GF-D8 (cell line): Measurements from ENCODE around the gene DHCR24.

Experiments
- DNase-seq: peaks from one replicate; lab custom pipeline; 2025; lab: John Stamatoyannopoulos, UW

Gene DHCR24

DNA sequence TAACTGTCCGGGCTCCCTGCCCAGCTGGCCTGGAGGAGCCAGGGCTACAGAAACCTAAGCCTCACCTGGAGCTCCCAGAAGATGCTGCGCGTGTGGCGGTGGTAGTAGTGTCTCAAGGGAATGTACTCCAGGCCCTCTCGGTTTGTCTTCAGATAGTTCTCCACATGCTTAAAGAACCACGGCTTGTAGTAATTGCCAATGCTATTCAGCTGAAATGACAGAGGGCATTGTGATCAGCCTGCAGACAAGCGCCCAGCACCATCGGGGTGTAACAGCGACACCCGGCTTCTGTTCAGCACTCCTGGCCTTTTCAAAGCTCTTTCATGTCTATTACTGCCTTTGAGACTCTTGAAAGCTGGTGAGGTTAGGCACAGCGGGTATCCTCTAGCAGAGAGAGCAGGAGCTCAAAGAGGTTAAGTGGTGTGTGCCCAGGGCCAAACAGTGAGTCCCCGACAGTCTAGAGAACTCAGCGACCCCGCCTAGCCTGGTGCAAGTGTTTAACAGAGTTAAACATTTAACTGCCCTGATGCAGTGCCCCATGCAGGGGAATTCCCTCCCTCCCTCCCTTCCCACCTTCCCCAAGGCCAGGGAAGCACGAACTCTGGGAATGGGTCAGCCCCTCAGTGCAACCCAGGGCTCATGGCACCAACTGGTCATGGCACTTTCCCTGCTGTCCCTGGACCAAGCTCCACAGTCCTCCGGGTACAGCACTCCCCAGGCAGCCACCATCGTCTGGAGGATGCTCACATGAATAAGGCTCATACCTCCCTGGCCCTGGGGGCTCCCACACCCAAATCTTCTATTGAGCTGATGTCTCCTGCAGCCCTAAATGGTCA, 21.5 kb downstream of the DHCR24 start:
- DNase-seq: no peak

DNA sequence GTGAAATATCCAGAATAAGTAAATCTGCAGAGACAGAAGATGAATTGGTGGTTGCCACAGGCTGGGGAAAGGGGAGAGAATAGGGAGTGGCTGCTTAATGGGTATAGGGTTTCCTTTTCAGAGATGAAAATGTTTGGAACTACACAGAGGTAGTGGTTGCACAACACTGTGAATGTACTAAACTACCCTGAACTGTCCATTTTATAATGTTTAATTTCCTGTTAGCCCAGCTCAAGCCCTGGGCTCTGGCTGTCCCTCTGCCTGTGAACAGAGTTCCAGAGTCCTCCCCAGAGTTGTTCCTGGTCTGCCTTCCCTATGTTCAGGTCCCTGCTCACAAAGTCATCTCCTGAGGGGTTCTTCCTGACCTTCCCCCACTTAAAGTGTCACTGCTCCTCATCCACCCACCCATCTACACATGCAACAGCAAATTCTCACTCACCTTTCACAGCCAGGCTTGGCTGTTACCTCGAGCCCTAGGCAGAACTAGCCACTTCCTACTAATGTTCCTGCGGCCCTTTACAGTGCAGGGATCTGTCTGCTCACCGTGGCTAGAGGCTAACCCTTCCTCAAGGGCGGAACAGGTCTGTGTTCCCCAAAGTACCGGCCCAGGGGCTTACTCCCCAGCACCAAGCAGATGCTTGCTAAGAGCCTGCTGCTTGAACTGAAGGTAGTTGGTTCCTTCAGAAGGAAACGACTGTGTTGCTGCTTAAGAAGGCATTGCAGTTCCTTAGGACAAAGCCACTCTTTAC, 22.4 kb downstream of the DHCR24 start:
- no peak for DNase-seq

DNA sequence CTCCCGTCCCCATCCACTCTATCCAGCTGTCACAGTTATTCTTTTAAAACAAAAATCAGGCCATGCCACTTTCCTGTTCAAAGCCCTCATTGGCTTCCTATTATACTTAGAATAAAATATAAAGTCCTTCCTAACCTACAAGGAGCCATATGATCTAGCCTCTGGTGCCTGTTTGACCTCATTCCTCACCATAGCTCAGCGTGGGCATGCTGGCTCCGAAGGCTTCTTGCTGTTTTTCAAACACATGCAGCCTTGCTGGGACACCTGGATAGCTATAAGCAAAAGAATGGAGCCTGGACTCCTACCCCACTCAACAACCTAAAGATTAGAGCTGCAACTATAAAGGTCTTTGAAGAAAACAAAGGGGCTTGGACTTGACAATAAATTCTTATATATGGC, 23.7 kb downstream of the DHCR24 start:
- DNase-seq: no peak

DNA sequence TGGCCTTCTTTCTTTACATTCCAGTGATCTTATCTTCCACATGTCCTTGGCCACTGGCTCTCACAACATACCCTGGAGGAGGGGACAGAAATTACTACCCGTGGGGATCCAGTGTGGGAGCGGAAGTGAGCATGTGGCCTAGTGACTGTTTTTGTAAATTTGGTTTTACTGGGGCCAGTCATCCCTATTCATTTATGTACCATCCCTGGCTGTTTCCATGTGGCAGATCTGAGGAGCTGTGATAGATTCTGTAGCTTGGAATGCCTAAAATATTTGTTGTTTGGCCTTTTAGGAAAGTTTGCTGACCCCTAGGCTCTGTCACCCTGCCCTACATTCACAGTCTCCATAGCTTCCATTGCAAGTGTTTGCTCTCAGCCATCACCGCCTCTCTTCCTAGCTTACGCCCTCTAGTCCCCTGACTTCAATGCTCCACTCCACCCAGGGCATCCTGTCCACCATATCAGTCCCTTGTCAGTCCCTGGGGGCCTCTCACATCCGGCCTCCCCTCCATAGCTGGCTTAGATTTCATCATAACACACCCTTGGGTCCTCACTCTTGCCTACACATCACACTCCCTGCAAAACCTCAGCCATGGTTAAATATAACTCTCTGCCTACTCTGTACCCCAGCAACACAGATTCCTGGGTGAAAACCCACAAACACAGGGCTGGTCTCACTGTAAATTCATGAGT, 25.8 kb downstream of the DHCR24 start:
- no peak for DNase-seq

DNA sequence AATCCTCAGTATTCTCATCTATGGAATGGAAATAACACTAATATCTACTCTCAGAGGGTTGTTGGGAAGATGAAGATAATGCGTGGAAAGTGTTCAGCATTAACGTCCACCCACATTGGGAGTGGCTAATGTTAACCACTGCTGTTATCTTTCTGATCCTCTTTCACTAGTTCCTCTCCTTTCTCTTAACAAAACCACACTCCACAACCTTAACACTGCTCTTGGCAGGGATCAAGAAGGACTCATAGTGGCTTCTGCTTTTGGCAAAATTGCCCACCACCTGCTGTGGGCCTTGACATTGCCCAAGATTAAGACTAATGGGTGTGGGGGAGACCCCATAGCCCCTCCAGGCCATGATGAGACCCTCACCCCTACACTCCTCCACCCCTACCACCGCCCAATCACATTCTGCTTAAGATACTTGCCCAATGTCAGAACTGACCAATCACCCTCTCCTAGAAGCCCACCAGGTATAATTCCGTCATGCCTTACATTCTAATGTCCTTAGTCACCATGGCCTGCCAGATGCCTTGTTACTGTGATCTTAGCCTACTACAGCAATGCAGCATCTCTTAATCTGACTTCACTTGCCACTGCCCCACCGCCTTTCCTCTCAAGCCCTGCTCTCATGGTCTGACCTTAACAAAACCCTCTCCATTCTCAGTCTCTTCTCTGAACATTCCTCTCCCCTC, 27.1 kb downstream of the DHCR24 start:
- DNase-seq: peak; percentile 55

DNA sequence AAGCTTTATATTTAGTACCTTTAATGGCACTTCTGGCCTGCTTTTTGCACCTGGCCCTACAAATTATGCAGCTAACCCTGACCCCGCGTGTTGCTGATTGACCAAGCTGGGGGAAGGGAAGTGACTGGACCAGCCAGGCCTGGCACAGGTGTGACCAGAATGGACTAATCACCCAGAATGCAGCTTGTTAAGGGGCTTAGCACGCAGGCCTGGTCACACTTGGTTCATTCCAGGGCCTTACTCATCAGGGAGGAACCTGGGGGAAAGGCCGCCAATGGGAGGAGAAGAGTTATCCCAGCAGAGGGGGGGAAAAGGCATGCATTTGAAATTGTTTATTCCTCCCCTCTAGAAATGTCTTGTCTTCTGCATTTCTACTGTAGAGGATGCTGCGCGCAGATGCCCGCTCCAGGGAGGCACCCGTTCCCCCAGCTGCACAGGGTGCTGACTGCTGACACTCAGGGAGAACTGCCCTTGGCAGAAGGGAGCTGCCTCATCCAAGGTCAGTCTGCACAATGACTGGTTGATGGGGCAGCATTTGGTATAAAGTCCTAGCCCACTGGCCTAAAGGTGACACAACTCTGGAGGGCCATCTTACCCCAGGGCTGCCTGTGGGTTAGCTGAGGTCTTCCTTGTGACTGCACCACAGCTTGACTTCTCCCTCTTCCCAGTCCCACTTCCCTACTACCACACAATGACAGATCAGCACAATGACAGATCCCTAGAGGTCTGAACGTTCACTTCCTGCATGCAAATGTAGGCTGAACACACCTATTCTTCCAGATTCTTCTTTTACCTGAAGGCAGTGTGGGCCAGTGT, 29.0 kb downstream of the DHCR24 start:
- no peak for DNase-seq

DNA sequence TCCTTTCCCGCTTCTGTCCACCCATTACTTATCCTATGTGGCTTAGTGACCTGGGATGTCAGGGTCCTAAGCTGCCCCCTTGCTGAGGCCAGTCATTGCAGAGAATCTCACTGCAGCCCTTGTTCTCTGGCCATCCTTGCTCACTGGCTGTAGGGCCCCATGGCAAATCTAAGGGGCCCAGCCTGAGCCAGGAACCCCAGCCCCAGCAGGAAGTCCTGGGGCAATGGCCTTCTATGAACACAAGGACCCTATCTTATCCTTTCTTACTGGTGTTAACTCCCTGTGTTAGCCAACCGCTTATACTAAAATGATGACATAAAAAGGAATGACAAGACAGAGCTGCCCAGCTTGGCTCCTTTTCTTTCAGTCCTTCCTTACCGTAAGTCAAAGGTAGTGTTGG, 29.9 kb downstream of the DHCR24 start:
- DNase-seq: no peak

DNA sequence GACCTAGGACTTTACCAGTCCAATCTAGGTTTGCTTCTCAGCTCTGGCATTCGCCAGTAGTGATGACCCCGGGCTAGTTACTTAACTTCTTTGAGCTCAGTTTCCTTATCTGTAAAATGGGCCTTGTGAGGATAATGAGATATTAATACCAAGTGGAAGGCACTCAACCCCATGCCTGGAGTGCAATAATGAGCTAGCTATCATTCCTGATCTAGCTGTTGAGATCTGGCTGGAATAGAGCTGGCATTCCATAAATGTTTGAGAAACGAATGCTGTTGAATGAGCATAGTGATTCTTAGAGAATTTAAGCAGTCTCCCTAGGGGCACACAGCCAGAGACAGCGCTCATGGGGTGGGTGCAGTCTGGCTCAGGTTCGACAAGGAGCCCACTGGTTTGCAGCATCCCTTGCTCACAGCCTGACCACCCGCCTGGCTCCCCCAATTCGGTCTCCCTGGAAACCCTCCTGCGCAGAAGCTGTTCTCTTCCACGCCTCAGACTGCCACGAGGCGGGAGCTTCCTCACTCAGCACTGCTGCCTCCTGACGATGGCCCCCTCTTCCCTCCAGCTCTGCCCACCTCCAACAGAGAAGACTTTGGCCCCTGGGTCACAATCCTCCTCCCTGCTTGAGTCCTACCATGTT, 32.5 kb downstream of the DHCR24 start:
- DNase-seq: no peak

DNA sequence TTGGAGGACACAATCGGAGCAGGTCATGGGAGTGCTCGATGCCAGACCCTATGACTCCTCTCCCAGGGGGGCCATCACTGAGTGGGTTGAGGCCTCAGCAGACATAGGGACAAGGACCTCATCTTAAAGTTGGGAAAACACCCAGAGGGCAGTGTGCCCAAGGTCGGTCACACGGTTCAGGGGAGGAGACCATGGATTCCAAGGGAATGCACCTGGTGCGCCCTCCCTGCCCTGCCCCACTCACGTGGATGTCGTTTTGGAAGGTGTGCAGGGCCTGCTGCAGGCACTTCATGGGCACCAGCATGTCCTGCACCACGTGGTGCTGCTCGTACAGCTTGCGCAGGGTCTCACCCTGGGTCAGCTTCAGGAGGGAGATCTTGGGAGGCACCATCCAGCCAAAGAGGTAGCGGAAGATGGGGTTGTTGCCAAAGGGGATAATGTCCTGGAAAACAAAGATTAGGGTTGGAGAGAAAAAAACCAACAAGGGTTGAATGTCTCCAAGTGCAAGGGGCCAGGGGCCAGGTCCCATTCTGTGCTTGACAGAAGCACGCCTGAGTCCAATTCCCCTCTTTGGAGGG, 33.1 kb downstream of the DHCR24 start:
- DNase-seq: no peak

DNA sequence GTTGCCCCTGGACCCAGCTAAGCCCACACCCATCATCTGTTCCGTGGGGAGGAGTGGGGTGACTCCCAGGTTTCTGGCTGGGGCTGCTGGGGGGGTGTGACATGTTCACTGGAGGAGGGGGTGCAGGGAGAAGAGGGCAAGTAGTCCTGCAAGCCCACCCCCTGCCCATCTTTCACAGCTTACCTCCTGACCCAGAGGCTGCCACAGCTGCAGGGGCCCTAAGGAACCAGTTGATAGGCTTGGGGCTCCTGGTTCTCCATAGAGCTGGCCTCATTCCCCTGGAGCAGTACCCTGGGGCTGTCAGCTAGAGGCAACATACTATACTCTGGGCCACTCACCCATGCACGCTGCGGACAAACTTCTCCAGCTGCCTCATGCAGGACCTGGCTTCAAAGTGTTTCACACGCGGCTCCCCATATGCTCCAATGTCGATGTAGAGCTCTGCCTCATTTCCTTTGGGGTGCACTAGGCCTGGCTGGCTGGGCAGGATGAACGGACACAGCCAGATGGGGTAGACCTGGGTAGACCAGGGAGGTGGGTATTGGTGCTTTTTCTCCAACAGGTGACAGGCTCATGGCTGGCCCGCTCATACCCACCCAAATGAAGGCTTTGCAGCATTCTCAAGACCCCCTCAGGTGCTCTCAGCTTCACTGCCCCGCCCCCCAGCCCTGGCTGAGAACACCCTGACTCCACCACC, 33.8 kb downstream of the DHCR24 start:
- no peak for DNase-seq

DNA sequence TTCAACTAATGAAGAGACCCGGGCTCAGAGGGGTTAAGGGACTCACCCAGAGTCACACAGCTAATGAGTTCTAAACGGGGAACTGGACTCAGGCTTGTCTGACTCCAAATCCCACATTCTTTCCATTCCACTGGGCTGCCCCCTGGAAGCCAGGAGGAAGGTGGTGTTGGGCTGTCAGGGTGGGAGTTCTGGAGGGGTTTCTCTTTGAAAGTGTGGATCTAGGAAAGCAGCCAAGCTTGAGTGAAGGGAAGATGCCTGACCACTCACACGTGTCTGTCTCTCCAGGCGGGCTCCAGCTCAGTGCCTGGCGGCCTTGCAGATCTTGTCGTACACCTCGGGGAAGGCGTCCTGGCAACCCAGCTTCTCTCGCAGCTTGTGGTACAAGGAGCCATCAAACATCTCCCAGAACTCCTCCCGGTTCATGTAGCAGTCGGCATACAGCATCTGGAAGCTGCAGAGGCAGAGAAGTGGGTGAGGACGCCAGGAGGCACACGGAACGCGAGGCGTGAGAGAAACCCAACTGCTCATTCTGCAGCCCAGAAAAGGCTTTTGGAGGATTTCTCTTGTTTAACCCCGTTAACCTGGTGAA, 35.0 kb downstream of the DHCR24 start:
- DNase-seq: no peak

DNA sequence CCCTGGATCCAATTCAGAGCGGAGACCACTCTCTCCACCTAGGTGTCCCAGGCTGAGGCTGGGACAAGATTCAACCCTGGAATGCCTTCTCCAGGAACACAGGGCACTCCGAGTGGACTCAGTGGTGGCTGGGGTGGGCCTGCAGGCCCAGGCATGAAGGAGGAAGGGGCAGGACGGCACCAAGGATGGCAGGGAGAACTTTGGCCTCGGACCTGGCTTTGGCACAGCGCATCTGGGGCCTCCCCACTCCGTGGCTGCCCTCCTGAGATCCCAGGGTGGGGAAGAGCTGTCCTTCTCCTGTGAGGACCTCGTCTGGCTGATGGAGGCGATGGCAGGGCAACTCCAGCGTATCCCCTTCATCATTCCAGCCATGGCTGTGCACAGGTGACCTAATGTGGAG, 35.6 kb downstream of the DHCR24 start:
- no peak for DNase-seq

DNA sequence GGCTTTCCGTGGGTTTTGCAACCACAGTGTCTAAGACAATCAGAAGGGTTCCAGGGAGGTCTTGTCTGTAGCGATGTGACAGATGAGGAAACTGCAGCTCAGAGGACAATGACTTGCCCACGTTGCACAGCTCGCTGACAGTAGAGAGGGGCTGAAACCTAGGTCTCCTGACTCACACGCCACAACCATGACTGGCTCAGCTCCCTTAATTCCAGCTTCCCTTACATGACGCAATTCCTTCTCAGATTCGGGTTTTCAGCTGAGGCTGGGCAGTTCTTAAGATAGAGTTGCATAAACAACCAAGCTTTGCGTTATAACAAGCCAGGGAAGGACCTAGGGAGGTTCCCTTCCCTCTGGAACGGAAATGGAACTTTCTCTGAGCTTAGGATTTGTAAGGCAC, 36.3 kb downstream of the DHCR24 start:
- no peak for DNase-seq

DNA sequence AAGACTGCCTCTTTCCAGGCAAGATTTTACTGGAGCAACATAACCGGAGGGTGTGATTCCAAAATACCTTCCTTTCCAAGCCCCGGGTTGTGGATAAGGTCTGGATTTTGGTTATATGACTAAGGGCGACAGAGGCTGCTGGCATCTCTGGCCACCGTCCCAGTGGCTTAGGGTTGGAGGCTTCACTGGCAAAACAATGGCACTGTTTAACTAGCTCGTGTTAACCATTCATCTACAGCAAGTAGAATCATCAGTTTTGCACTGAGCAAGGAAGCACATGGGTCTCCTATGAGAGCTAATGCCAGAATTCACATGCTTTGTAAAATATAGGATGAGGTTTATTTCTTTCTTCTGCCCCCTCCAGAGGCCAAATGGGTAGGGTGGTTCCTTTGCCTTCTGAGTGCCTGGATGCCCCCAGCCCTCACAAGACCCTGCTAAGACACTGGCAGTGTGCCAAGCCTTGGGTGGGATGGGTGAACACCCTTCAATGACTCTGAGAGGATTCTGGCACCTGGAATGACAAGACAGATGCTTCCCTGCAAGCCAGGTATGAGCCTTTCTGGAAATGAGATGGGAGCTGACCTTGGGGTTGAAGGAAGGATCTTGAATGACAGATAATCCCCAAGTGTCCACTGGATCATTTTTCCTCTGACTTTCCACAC, 36.8 kb downstream of the DHCR24 start:
- no peak for DNase-seq

DNA sequence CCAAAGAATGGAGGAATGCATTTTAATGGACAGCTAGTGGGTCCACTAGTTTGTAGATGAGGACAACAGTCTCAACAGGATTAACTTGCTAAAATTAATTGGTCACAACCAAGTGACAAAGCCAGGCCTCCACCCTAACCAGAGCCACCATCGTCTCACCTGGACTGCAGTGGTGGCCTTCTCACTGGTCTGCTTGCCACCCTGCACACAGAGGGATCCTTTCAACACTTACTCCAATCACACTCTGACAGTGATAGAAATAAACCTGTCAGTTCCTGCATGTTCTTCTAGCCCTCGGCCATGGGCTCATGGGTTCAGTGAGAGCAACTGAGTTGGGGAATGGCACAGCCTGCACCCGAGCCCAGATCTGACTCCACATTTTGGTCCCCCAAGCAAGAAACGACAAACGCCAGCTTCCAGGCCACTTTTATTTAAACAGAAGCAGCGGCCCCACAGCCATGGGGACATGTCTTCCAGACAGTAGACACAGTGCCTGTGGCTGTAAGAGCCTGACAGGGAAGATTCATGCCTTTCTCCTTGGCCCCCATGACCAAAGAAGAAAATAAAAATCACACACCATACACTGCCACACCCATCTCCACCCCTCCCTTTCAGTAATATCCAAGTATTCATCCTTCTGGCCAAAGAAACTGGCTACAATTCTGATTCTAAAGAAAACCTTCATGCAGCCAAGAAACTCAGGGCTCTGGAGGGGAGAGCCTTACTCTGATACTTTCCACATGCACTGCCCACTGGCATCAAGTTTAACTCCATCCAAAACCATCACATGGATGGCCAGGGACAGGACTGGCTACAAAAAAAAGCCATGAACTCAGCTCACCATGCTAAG, 37.6 kb downstream of the DHCR24 start:
- DNase-seq: no peak

DNA sequence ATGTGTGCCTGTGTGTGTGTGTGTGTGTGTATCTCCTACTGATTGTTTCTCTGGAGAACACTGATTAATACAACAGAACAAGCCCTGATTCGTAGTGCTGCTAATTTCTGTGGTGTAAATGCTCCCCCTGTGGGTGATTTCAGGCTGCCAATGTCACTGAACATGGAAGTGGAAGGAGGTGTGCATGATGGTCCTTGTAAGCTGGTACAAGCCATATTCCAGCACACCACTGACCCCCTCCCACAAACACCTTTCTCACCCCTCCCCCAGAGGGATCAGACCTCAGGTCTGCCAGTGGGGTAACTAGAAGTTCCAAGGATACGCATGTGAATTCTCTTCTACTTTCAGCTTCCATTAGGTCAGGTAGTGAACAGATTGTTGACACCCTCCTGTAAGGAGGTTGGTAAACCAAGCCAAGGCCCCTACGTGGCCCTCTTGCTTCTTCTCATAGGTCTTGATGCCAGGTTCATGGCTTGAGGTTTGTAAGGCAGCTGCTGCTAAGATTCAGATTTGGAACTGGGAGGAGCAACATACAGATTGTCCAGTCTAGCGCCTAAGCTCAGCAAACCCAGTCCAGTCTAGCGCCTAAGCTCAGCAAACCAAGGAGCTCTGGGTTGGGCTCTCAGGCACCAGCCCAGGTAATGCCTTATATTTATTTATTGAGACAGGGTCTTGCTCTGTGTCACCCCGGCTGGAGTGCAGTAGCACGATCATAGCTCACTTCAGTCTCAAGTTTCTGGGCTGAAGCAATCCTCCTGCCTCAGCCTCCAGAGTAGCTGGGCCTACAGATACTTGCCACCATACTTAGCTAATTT, 38.7 kb downstream of the DHCR24 start:
- no peak for DNase-seq

DNA sequence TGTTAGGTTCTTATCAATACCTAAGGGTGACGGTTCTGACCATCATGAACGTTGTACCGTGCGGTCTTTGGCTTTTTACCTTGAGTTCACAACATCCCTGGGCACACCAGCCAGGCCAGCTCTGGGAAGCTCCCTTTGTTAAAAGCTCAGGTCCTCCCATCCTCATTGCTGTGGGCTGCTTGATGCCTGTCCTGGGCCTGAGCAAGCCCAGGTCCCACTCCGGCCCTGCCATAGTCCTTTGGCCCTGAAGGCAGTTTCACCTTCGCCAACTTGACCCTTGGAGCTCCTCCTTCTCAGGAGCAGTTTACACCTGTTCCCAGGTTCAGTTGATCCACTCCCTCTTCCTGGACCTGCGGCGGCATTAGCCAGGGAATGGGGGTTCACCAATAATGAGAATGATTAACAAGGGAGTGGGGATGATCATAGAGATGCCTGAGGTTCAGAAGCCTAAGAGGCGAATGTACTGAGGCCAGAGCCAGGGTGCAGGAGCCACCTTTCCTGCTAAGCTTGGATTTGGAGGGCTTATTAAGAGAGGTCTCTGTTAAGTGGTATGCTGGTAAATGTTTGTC, 40.2 kb downstream of the DHCR24 start:
- DNase-seq: no peak
